HG03135 (cell line): ENCODE measurements around the gene TOM1L2.
"Not testable (repeated sequence)": the region's sequence is repeated elsewhere in the genome, so short reads cannot be mapped to it uniquely, and the experiment has no call there.

Experiments
- ATAC-seq: cut with Tn5 transposase; IDR thresholded peaks from one replicate; pipeline ENCODE4 v1.9.1; 2021; ENCODE audit warnings: mild to moderate bottlenecking, moderate library complexity; ENCODE audit not compliant: unreplicated experiment

The TOM1L2 gene

GRCh38 chr17:17810895-17811248, 161.3 kb downstream of the TOM1L2 start:
- no peak for ATAC-seq

GRCh38 chr17:17810084-17810894, 161.9 kb downstream of the TOM1L2 start:
- ATAC-seq = no peak

- no peak for ATAC-seq
Observed at GRCh38 chr17:17809531-17810083, 162.6 kb downstream of the TOM1L2 start.

GRCh38 chr17:17808706-17809432, 163.3 kb downstream of the TOM1L2 start:
- ATAC-seq = no peak

- ATAC-seq = not testable (repeated sequence)
Observed at GRCh38 chr17:17808200-17808599, 164.0 kb downstream of the TOM1L2 start.

- ATAC-seq = no peak
Observed at GRCh38 chr17:17807440-17807839, 164.8 kb downstream of the TOM1L2 start.

GRCh38 chr17:17806611-17807274, 165.5 kb downstream of the TOM1L2 start:
- ATAC-seq = no peak

GRCh38 chr17:17806035-17806434, 166.2 kb downstream of the TOM1L2 start:
- no peak for ATAC-seq

GRCh38 chr17:17805575-17805974, 166.6 kb downstream of the TOM1L2 start:
- no peak for ATAC-seq

GRCh38 chr17:17804007-17804406, 168.2 kb downstream of the TOM1L2 start:
- no peak for ATAC-seq

GRCh38 chr17:17801800-17802481, 170.3 kb downstream of the TOM1L2 start:
- no peak for ATAC-seq

- ATAC-seq = no peak
Observed at GRCh38 chr17:17800504-17801021, 171.6 kb downstream of the TOM1L2 start.

- ATAC-seq = no peak
Observed at GRCh38 chr17:17798573-17799255, 173.5 kb downstream of the TOM1L2 start.

- no peak for ATAC-seq
Observed at GRCh38 chr17:17798010-17798556, 174.1 kb downstream of the TOM1L2 start.

- ATAC-seq = no peak
Observed at GRCh38 chr17:17797119-17797809, 174.9 kb downstream of the TOM1L2 start.

GRCh38 chr17:17796787-17797061, 175.5 kb downstream of the TOM1L2 start:
- no peak for ATAC-seq

GRCh38 chr17:17795946-17796786, 176.0 kb downstream of the TOM1L2 start:
- no peak for ATAC-seq

- ATAC-seq = no peak
Observed at GRCh38 chr17:17795296-17795695, 176.9 kb downstream of the TOM1L2 start.

GRCh38 chr17:17794382-17794781, 177.8 kb downstream of the TOM1L2 start:
- no peak for ATAC-seq
